GM06990 (cell line): Measurements from ENCODE around the gene SIRT2.

Experiments
- DNase-seq: peaks from one replicate; pipeline ENCODE4 v3.0.0-alpha.2; 2011; ENCODE audit not compliant: insufficient read length; ENCODE audit errors: extremely low read depth
- H3K27me3 ChIP-seq: replicated peaks from 2 replicates; pipeline ENCODE4 v1.6.0; 2011; ENCODE audit warnings: low read length; ENCODE audit not compliant: control insufficient read depth, insufficient read depth
- H3K36me3 ChIP-seq: 2 replicates; pipeline ENCODE4 v1.5.1; 2011; ENCODE audit warnings: low read length; ENCODE audit not compliant: control insufficient read depth, insufficient read depth
- H3K4me3 ChIP-seq: replicated peaks from 2 replicates; pipeline ENCODE4 v1.5.1; 2011; ENCODE audit warnings: low read depth, mild to moderate bottlenecking, control low read depth, low read length
- TF ChIP-seq, protein P1 (sequence below): IDR thresholded peaks from 2 replicates; pipeline ENCODE4 v1.5.1; 2011; ENCODE audit warnings: low read length, control low read depth, mild to moderate bottlenecking, inconsistent platforms; ENCODE audit not compliant: insufficient read depth, poor library complexity, severe bottlenecking

The SIRT2 gene

DNA sequence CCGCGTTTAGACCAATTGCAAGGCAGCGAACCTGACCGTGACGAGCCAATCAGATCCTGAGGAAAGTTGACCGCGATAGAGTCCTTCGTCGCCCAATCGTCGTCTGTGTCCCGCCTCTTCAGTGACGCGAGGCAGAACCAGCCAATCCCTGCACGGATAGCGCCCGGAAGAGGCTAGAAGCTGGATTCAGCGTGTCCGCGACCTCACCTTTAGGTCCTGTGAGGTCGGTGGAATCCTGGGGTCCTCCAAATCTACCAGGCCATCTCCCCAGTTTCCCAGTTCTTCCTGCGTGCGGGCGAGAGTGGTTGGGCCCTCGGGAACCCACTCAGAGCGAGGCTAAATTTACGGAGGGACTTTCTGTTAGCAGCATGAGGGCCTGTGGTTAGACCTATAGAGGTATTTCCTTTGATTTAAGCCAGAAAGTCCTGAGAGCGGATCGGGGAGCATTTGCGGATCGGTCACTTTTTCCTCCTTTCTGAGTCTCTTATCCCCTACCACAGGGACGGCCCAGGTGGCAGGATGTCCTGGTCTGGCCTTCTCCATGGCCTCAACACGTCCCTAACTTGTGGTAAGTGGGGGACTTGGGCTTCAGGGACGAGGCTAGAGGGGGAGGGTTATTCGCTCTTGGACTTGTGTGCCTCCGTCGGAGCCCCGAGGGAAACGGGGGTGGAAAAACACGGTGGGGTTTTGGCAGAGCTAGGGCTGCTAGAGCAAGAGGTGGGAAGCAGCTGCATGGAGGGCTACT lies 31.5 kb upstream of the SIRT2 start, which contains the start of gene MRPS12:
MRPS12 (plus strand) TSS at position 169 of the 745 bp plus-strand sequence; CDS start at position 520, 351 bp downstream.
- peak; percentile 96 for DNase-seq
- Histone ChIP-seq H3K27me3 (no peaks in the 10 kb centered on the region), H3K36me3 (peaks cover 9% of the 10 kb centered on the region), H3K4me3 (peak within 1 kb of the TSS; percentile 95)
- TF ChIP-seq, protein P1, sequence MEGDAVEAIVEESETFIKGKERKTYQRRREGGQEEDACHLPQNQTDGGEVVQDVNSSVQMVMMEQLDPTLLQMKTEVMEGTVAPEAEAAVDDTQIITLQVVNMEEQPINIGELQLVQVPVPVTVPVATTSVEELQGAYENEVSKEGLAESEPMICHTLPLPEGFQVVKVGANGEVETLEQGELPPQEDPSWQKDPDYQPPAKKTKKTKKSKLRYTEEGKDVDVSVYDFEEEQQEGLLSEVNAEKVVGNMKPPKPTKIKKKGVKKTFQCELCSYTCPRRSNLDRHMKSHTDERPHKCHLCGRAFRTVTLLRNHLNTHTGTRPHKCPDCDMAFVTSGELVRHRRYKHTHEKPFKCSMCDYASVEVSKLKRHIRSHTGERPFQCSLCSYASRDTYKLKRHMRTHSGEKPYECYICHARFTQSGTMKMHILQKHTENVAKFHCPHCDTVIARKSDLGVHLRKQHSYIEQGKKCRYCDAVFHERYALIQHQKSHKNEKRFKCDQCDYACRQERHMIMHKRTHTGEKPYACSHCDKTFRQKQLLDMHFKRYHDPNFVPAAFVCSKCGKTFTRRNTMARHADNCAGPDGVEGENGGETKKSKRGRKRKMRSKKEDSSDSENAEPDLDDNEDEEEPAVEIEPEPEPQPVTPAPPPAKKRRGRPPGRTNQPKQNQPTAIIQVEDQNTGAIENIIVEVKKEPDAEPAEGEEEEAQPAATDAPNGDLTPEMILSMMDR, result no peak

DNA sequence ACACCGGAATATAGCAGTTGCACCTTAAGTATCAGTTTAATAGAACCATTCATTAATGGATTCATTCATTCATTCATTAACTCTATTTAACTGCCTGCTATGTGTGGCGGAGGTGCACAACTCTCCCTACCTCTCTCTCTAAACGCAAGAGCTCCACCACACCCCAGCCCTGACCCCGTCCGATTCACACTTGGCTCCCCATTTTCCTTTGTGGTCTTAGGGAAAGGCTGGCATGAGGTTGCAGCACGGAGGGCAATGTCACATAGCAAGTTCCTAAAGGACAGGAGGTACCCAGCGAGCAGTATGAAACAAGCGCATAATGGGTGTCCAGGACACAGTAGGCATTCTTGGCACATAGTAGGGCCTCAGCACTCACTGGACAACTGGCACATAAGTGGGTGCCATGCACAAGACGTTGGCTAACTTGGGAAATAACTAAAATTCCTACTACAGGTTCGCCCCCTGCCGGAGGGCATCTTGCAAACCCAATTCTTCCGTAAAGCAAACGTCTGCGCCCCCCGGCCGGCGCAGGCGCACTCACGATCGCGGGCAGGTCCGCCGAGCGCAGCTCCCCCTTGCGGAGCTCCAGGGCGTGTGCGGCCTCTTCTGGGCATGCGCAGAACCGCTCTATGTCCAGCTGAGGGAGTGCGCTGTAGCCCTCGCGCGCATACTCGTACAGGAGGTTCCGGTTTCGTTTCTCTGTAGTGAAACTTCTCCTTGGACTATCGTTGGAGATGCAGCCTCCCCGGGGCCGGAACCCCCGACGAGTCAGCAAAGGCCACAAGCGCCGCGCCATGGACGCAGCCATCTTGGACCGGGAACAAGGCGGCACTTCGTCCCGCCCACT lies 30.7 kb upstream of the SIRT2 start, which contains the start of gene SARS2:
SARS2 (minus strand) TSS at position 835 of the 847 bp plus-strand sequence; CDS start at position 808, 27 bp downstream.
- peaks cover 13% of the 10 kb centered on the region for H3K36me3 ChIP-seq
- TF ChIP-seq, protein P1, result peak; percentile 100
- peak within 1 kb of the TSS; percentile 95 for H3K4me3 ChIP-seq
- no peaks in the 10 kb centered on the region for H3K27me3 ChIP-seq
- no peak for DNase-seq

DNA sequence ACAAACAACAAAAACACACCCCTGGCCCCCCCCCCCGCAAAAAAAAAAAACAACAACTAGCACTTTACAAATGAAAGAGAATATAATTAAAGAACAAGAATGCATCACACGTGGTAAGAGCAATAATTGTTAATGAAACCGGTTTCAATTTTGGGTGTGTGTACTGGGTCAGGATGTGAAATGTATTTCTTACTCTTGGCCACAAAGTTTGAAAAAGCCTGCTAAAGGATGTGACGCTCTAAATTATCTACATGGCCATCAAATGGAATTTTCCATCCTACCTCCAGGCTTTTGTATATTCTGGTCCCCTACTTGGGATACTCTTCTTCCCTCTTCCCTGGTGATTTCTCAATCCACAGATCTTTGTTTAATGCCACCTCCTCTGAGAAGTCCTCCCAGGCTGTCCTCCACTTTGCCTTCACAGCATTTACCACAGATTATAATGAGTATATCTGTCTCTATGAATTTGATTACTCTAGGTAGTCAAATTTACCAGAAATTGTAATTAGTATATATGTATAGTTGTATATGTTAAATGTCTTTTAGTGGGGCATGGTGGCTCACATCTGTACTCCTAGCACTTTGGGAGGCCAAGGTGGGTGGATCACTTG lies 29.1 kb upstream of the SIRT2 start:
- no peaks in the 10 kb centered on the region for H3K27me3 ChIP-seq
- H3K36me3 ChIP-seq, result peaks cover 12% of the 10 kb centered on the region
- no peak overlapping the region for H3K4me3 ChIP-seq
- DNase-seq, result no peak
- TF ChIP-seq, protein P1, result no peak

DNA sequence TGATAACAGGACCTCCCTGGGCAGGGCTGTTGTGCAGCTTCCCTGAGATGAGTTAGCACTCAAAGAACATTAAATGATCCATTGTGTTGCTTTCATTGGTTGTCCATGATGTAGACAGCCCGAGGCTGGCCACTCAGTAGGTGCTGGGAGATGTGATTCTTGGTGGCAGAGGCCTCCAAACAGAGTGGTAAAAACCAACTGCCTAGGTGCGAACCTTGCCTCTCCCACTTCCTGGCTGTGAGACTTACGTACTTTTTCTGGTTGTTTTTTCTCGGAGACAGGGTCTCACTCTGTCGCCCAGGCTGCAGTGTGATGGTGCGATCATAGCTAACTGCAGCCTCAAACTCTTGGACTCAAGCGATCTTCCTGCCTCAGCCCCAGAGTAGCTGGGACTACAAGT lies 25.0 kb upstream of the SIRT2 start:
- DNase-seq, result no peak
- TF ChIP-seq, protein P1, result no peak
- H3K27me3 ChIP-seq, result no peaks in the 10 kb centered on the region
- H3K4me3 ChIP-seq, result no peak overlapping the region
- H3K36me3 ChIP-seq, result peaks cover 13% of the 10 kb centered on the region

DNA sequence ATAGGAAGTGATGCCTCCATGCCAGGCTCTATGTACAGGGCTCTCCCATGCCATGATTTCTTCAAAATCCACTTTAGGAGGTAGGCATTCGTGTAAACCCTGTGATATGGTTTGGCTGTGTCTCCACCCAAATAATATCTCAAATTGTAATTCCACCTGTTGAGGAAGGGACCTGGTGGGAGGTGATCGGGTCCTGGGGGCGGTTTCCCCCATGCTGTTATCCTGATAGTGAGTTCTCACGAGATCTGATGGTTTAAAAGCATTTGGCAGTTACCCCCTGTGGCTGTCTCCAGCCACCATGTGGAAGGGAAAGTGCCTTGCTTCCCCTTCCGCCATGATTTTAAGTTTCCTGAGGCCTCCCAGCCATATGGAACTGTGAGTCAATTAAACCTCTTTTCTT lies 23.1 kb upstream of the SIRT2 start:
- no peak overlapping the region for H3K4me3 ChIP-seq
- H3K27me3 ChIP-seq, result no peaks in the 10 kb centered on the region
- H3K36me3 ChIP-seq, result peaks cover 13% of the 10 kb centered on the region
- no peak for DNase-seq
- TF ChIP-seq, protein P1, result no peak
